GM12878 (cell line): ENCODE results near the gene CCM2. TPM values are rescaled to one million over a fixed set of nuclear protein-coding genes. Genes with fewer than 3 reads are reported as not detected.

Source experiments
- ATAC-seq: fragments of 200-7000 bp; cut with Tn5 transposase; 3 replicates; pipeline ENCODE4 v1.9.1; 2020; ENCODE audit warnings: mild to moderate bottlenecking, moderate library complexity
- BruUV-seq: library from RNA; stranded (reverse); fragments of 400-500 nt; replicated peaks from 2 replicates; lab custom pipeline; 2021; lab: Mats Ljungman, UMichigan
- CTCF ChIA-PET: fragments of 300-600 bp; sonication (Branson Sonifier 250); formaldehyde crosslinking; extraction: SDS; loops from one replicate; lab custom pipeline; 2021; ENCODE audit warnings: inconsistent platforms; lab: Yijun Ruan, JAX
- POLR2A ChIA-PET: fragments of 350-600 bp; formaldehyde crosslinking; extraction: SDS; loops from one replicate; lab custom pipeline; 2021; ENCODE audit warnings: inconsistent platforms; lab: Charles Lee
- RAD21 ChIA-PET: fragments of 300-600 bp; sonication (Branson Sonifier 250); formaldehyde crosslinking; loops from one replicate; lab custom pipeline; 2023; ENCODE audit warnings: antibody characterized with exemption; ENCODE audit not compliant: unreplicated experiment; lab: Charles Lee
- SMC1A ChIA-PET: fragments of 300-600 bp; sonication (Branson Sonifier 250); formaldehyde crosslinking; loops from one replicate; lab custom pipeline; 2023; ENCODE audit not compliant: unreplicated experiment, uncharacterized antibody; lab: Charles Lee
- DNase-seq: peaks from one replicate; pipeline ENCODE4 v3.0.0-alpha.2; 2011; ENCODE audit warnings: low read depth, low spot score
- FAIRE-seq: peaks from 3 replicates; lab custom pipeline; 2011; peaks lifted over from hg19 to GRCh38; lab: Jason Lieb, UNC
- H2AFZ ChIP-seq: 2 replicates; pipeline ENCODE4 v1.6.0; 2011; ENCODE audit warnings: low read depth, low read length, control low read depth; ENCODE audit not compliant: control insufficient read depth
- H3K27ac ChIP-seq: 2 replicates; pipeline ENCODE4 v1.5.1; 2011; ENCODE audit warnings: control low read depth; ENCODE audit not compliant: control insufficient read depth, insufficient read depth
- H3K27me3 ChIP-seq, 2 experiments: replicated peaks in 1 of 2; 2 replicates each; pipeline versions ENCODE4 v1.6.0 to v1.6.1; 2011; ENCODE audit warnings: low read length in 1 of 2; ENCODE audit not compliant: control insufficient read depth in 2 of 2, insufficient read depth in 2 of 2
- H3K36me3 ChIP-seq, 2 experiments: 2 replicates each; pipeline ENCODE4 v1.5.1; 2011; ENCODE audit warnings: low read length in 1 of 2; ENCODE audit not compliant: control insufficient read depth in 2 of 2, insufficient read depth in 2 of 2
- H3K4me1 ChIP-seq: 2 replicates; pipeline ENCODE4 v1.6.1; 2011; ENCODE audit warnings: mild to moderate bottlenecking, low read length, moderate library complexity, mixed read lengths; ENCODE audit not compliant: control insufficient read depth, insufficient read depth
- H3K4me2 ChIP-seq: 2 replicates; pipeline ENCODE4 v1.6.0; 2011; ENCODE audit warnings: control low read depth; ENCODE audit not compliant: control insufficient read depth, insufficient read depth
- H3K4me3 ChIP-seq: fragments of 200-600 bp; sonication (generic); 2 replicates; pipeline ENCODE4 v1.5.1; 2016
- H3K79me2 ChIP-seq: 2 replicates; pipeline ENCODE4 v1.6.0; 2011; ENCODE audit warnings: low read length; ENCODE audit not compliant: control insufficient read depth, insufficient read depth
- H3K9ac ChIP-seq: 2 replicates; pipeline ENCODE4 v1.8.0; 2011; ENCODE audit warnings: low read length, control low read depth, mixed read lengths; ENCODE audit not compliant: control insufficient read depth, insufficient read depth
- H3K9me3 ChIP-seq: replicated peaks from 3 replicates; pipeline ENCODE4 v1.5.1; 2011; ENCODE audit warnings: mild to moderate bottlenecking, low read length; ENCODE audit not compliant: control insufficient read depth, insufficient read depth
- H4K20me1 ChIP-seq: 2 replicates; pipeline ENCODE4 v1.6.0; 2011; ENCODE audit not compliant: control insufficient read depth, insufficient read depth
- ATF3 ChIP-seq: IDR thresholded peaks from 2 replicates; pipeline ENCODE4 v1.6.1; 2011; ENCODE audit warnings: low read depth, mild to moderate bottlenecking, low read length, moderate library complexity, borderline replicate concordance; ENCODE audit errors: extremely low read depth
- CUX1 ChIP-seq: IDR thresholded peaks from 2 replicates; pipeline ENCODE4 v1.6.1; 2012; ENCODE audit warnings: improper control_type of control experiment, low read depth, low read length; ENCODE audit not compliant: insufficient replicate concordance
- MLLT1 ChIP-seq: fragments of 450-650 bp; IDR thresholded peaks from 2 replicates; pipeline ENCODE4 v1.6.1; 2016; ENCODE audit warnings: mild to moderate bottlenecking
- NFYA ChIP-seq: IDR thresholded peaks from 2 replicates; pipeline ENCODE4 v1.6.1; 2011; ENCODE audit warnings: low read depth, mild to moderate bottlenecking, low read length, improper control_type of control experiment, borderline replicate concordance
- SPI1 ChIP-seq: IDR thresholded peaks from 2 replicates; pipeline ENCODE4 v1.6.1; 2011; ENCODE audit warnings: low read depth, mild to moderate bottlenecking, low read length, moderate library complexity, borderline replicate concordance; ENCODE audit not compliant: insufficient read depth
- WGBS: methylation state at CpG from one replicate; pipeline ENCODE4 v1.1.6; 2016; ENCODE audit warnings: low lambda C conversion rate; ENCODE audit not compliant: insufficient replicate concordance, insufficient coverage; ENCODE audit errors: missing lambda C conversion rate; 5-methylcytosine and 5-hydroxymethylcytosine counted together
- in situ Hi-C: fragments of 300-500 bp; cut with MboI; formaldehyde crosslinking; loops from 9 replicates; pipeline ENCODE4 v1.14.3; 2018; ENCODE audit warnings: mixed read lengths
- intact Hi-C: fragments of 100-400 bp; cut with micrococcal nuclease; formaldehyde crosslinking; loops from one replicate; pipeline ENCODE4 v1.14.2; 2022; ENCODE audit not compliant: unreplicated experiment
- polyA plus RNA-seq, 11 experiments: library from polyadenylated mRNA; depleted of rRNA in 4 of 11; unstranded in 6 of 11; stranded (reverse) in 5 of 11; fragments of >200 nt; fragmentation: Nextera tagmentation in 4 of 11; fragmentation: Illumina TruSeq in 1 of 11; extraction: Ambion mirVana in 4 of 11; extraction: Trizol in 1 of 11; gene quantifications; 1 replicate in 1 of 11; 2 replicates in 10 of 11; pipeline versions ENCODE4 v1.2.1 to v1.2.3, GENCODE V29; 2011 to 2016; ENCODE audit warnings: inconsistent platforms in 2 of 11, missing spikeins in 2 of 11, low read depth in 1 of 11
- total RNA-seq, 4 experiments: library from RNA; depleted of rRNA in 3 of 4; stranded (reverse); fragments of >200 nt in 3 of 4; fragmentation: Illumina TruSeq in 1 of 4; extraction: Trizol in 1 of 4; gene quantifications; 2 replicates each; pipeline versions ENCODE4 v1.2.1 to v1.2.3, GENCODE V29; 2013 to 2021

The CCM2 gene
- total and polyA plus RNA-seq, 10 of the 15 experiments (the other 5 are each of a cell fraction or from before 2014, with no cell fraction given) = 1.00 to 82.3 (median 48.7) TPM

- in situ Hi-C loops = no loop called here
- POLR2A ChIA-PET = interaction anchor here (0.7 kb wide), 1 partner anchor 259 kb away, joined by 3 read pairs; no protein-coding TSS in a partner anchor
- H3K4me1 ChIP-seq = no peaks in the 10 kb centered on the region; the same call in 1 of the 2 replicates
These were observed 114.9 kb downstream of the CCM2 start for GRCh38 chr7:45114926-45115325.

GRCh38 chr7:45116048-45116447, 116.0 kb downstream of the CCM2 start:
- intact Hi-C loops = no loop called here
- TF ChIP-seq ATF3 (no peak), CUX1 (no peak), MLLT1 (no peak)

More at GRCh38 chr7:45114926-45115325, 114.9 kb downstream of the CCM2 start:
- TF ChIP-seq SPI1 (peak; percentile 39; the same call in 1 of the 2 replicates), NFYA (no peak)
- TF ChIP-seq, all 136 proteins: peak for 1
- DNase-seq = no peak
- Histone ChIP-seq H3K79me2 (peaks cover 16% of the 10 kb centered on the region), H3K9me3 (no peaks in the 10 kb centered on the region), H3K27ac (no peak overlapping the region), H3K4me3 (no peak overlapping the region), H3K27me3 (no peaks in the 10 kb centered on the region; a peak in 1 of 4 replicates), H3K4me2 (no peak overlapping the region), H3K9ac (no peak overlapping the region), H3K36me3 (no peaks in the 10 kb centered on the region), H2AFZ (no peak overlapping the region), H4K20me1 (no peaks in the 10 kb centered on the region)
- no TSS peak for BruUV-seq
- intact Hi-C loops = loop anchor here (5.0 kb wide), 2 partner anchors 88 to 268 kb away; partner anchors contain the start of gene H2AZ2
- CTCF ChIA-PET = interaction anchor here (0.6 to 5.9 kb wide), 7 partner anchors 9 to 767 kb away, joined by 3 to 39 read pairs (median 4); no protein-coding TSS in a partner anchor
- RAD21 ChIA-PET = interaction anchor here (0.8 to 4.4 kb wide), 4 partner anchors 18 to 141 kb away, joined by 3 to 20 read pairs (median 6); no protein-coding TSS in a partner anchor
- FAIRE-seq = no peak
- SMC1A ChIA-PET = interaction anchor here (1.0 to 7.1 kb wide), 8 partner anchors 21 to 271 kb away, joined by 3 to 61 read pairs (median 3); partner anchors contain the start of gene CCM2
- no peak for ATAC-seq

More at GRCh38 chr7:45116048-45116447, 116.0 kb downstream of the CCM2 start:
- Histone ChIP-seq H3K4me1 (no peaks in the 10 kb centered on the region; the same call in 1 of the 2 replicates), H3K27me3 (no peaks in the 10 kb centered on the region; a peak in 1 of 4 replicates), H3K4me3 (no peak overlapping the region), H3K36me3 (no peaks in the 10 kb centered on the region), H3K9ac (no peak overlapping the region), H3K27ac (no peak overlapping the region), H4K20me1 (no peaks in the 10 kb centered on the region), H3K79me2 (peaks cover 5% of the 10 kb centered on the region), H3K9me3 (no peaks in the 10 kb centered on the region), H2AFZ (no peak overlapping the region), H3K4me2 (no peak overlapping the region)
- ATAC-seq = no peak
- SMC1A ChIA-PET = interaction anchor here (3.0 to 7.1 kb wide), 2 partner anchors 20 to 142 kb away, joined by 17 to 61 read pairs; no protein-coding TSS in a partner anchor
- 21% methylated on average over 1 of the region's 1 CpG for WGBS
- POLR2A ChIA-PET = interaction anchor here (0.9 kb wide), 1 partner anchor 136 kb away, joined by 3 read pairs; no protein-coding TSS in a partner anchor
- no TSS peak for BruUV-seq
- CTCF ChIA-PET = interaction anchor here (0.7 to 1.6 kb wide), 3 partner anchors 20 to 196 kb away, joined by 3 to 9 read pairs (median 6); no protein-coding TSS in a partner anchor
- in situ Hi-C loops = no loop called here
- RAD21 ChIA-PET = interaction anchor here (1.1 kb wide), 1 partner anchor 142 kb away, joined by 3 read pairs; no protein-coding TSS in a partner anchor
- DNase-seq = no peak
- no peak for FAIRE-seq
